Neuron (in vitro differentiated cells): ENCODE data around the gene KRT39.

ENCODE experiments used
- H2AFZ ChIP-seq: one replicate; pipeline ENCODE4 v1.6.1; 2013; ENCODE audit warnings: low read depth, mild to moderate bottlenecking, inconsistent platforms, low read length, moderate library complexity
- H3K27me3 ChIP-seq: one replicate; pipeline ENCODE4 v1.6.1; 2013; ENCODE audit warnings: low read length; ENCODE audit not compliant: insufficient read depth
- H3K36me3 ChIP-seq: one replicate; pipeline ENCODE4 v1.6.1; 2013; ENCODE audit warnings: low read length; ENCODE audit not compliant: insufficient read depth
- H3K4me1 ChIP-seq: one replicate; pipeline ENCODE4 v1.6.1; 2013; ENCODE audit warnings: low read length; ENCODE audit not compliant: insufficient read depth
- H3K4me3 ChIP-seq: 2 replicates; pipeline ENCODE4 v1.5.1; 2013; ENCODE audit warnings: mild to moderate bottlenecking, low read length, moderate library complexity
- H3K9me3 ChIP-seq: one replicate; pipeline ENCODE4 v1.6.1; 2013; ENCODE audit warnings: low read length

Gene KRT39

GRCh38 chr17:40947929-40948328 is 18.8 kb downstream of the KRT39 start:
- no peaks in the 10 kb centered on the region for H3K36me3 ChIP-seq
- no peak overlapping the region for H3K4me3 ChIP-seq
- no peak overlapping the region for H2AFZ ChIP-seq
- no peaks in the 10 kb centered on the region for H3K4me1 ChIP-seq
- H3K9me3 ChIP-seq = no peaks in the 10 kb centered on the region
- H3K27me3 ChIP-seq = peaks cover 4% of the 10 kb centered on the region

GRCh38 chr17:40945414-40945813 is 21.3 kb downstream of the KRT39 start:
- Histone ChIP-seq H3K4me3 (no peak overlapping the region), H3K27me3 (peaks cover 4% of the 10 kb centered on the region), H2AFZ (no peak overlapping the region), H3K9me3 (no peaks in the 10 kb centered on the region), H3K4me1 (no peaks in the 10 kb centered on the region), H3K36me3 (no peaks in the 10 kb centered on the region)

- Histone ChIP-seq H3K9me3 (no peaks in the 10 kb centered on the region), H3K36me3 (no peaks in the 10 kb centered on the region), H2AFZ (no peak overlapping the region), H3K4me1 (no peaks in the 10 kb centered on the region), H3K27me3 (peaks cover 2% of the 10 kb centered on the region), H3K4me3 (no peak overlapping the region)
These were observed 22.2 kb downstream of the KRT39 start for GRCh38 chr17:40944531-40944930.

- no peaks in the 10 kb centered on the region for H3K4me1 ChIP-seq
- no peaks in the 10 kb centered on the region for H3K9me3 ChIP-seq
- no peak overlapping the region for H2AFZ ChIP-seq
- H3K36me3 ChIP-seq = no peaks in the 10 kb centered on the region
- no peak overlapping the region for H3K4me3 ChIP-seq
- H3K27me3 ChIP-seq = peaks cover 2% of the 10 kb centered on the region
These were observed 24.2 kb downstream of the KRT39 start for GRCh38 chr17:40942553-40942952.

GRCh38 chr17:40940266-40940665 is 26.5 kb downstream of the KRT39 start:
- Histone ChIP-seq H3K4me3 (no peak overlapping the region), H3K36me3 (no peaks in the 10 kb centered on the region), H3K27me3 (peaks cover 2% of the 10 kb centered on the region), H3K9me3 (no peaks in the 10 kb centered on the region), H2AFZ (no peak overlapping the region), H3K4me1 (no peaks in the 10 kb centered on the region)

- H3K9me3 ChIP-seq = no peaks in the 10 kb centered on the region
- H3K36me3 ChIP-seq = no peaks in the 10 kb centered on the region
- H3K4me3 ChIP-seq = no peak overlapping the region
- H2AFZ ChIP-seq = no peak overlapping the region
- H3K4me1 ChIP-seq = no peaks in the 10 kb centered on the region
- peaks cover 2% of the 10 kb centered on the region for H3K27me3 ChIP-seq
These were observed 27.8 kb downstream of the KRT39 start for GRCh38 chr17:40938981-40939380.

GRCh38 chr17:40937384-40937819 is 29.3 kb downstream of the KRT39 start, which contains the start of gene KRT23:
Gene KRT23 (minus strand): TSS chr17:40937646. CDS start chr17:40936603, 1,043 bp downstream.
- H2AFZ ChIP-seq = no peak within 1 kb of the TSS
- peaks cover 3% of the 10 kb centered on the region for H3K4me1 ChIP-seq
- no peaks in the 10 kb centered on the region for H3K9me3 ChIP-seq
- peaks cover 5% of the 10 kb centered on the region for H3K27me3 ChIP-seq
- H3K4me3 ChIP-seq = no peak within 1 kb of the TSS
- H3K36me3 ChIP-seq = no peaks in the 10 kb centered on the region

- H3K36me3 ChIP-seq = no peaks in the 10 kb centered on the region
- no peaks in the 10 kb centered on the region for H3K9me3 ChIP-seq
- peaks cover 5% of the 10 kb centered on the region for H3K27me3 ChIP-seq
- H3K4me3 ChIP-seq = no peak overlapping the region
- no peak overlapping the region for H2AFZ ChIP-seq
- peaks cover 6% of the 10 kb centered on the region for H3K4me1 ChIP-seq
These were observed 29.8 kb downstream of the KRT39 start for GRCh38 chr17:40936976-40937375.

- Histone ChIP-seq H3K4me1 (peaks cover 6% of the 10 kb centered on the region), H3K27me3 (peaks cover 5% of the 10 kb centered on the region)
These were observed 30.2 kb downstream of the KRT39 start for GRCh38 chr17:40936437-40936971.

GRCh38 chr17:40935624-40936023 is 31.1 kb downstream of the KRT39 start:
- no peak overlapping the region for H2AFZ ChIP-seq
- no peak overlapping the region for H3K4me3 ChIP-seq
- H3K9me3 ChIP-seq = no peaks in the 10 kb centered on the region
- no peaks in the 10 kb centered on the region for H3K36me3 ChIP-seq
- peaks cover 6% of the 10 kb centered on the region for H3K4me1 ChIP-seq
- peaks cover 5% of the 10 kb centered on the region for H3K27me3 ChIP-seq

More at GRCh38 chr17:40936437-40936971, 30.2 kb downstream of the KRT39 start:
- H2AFZ ChIP-seq = no peak overlapping the region
- no peak overlapping the region for H3K4me3 ChIP-seq
- H3K36me3 ChIP-seq = no peaks in the 10 kb centered on the region
- H3K9me3 ChIP-seq = no peaks in the 10 kb centered on the region

- H2AFZ ChIP-seq = no peak overlapping the region
- H3K27me3 ChIP-seq = peaks cover 3% of the 10 kb centered on the region
- H3K4me1 ChIP-seq = peaks cover 6% of the 10 kb centered on the region
- no peaks in the 10 kb centered on the region for H3K36me3 ChIP-seq
- no peak overlapping the region for H3K4me3 ChIP-seq
- H3K9me3 ChIP-seq = no peaks in the 10 kb centered on the region
These were observed 34.1 kb downstream of the KRT39 start for GRCh38 chr17:40932608-40933007.

GRCh38 chr17:40931311-40931710 is 35.4 kb downstream of the KRT39 start:
- Histone ChIP-seq H3K9me3 (no peaks in the 10 kb centered on the region), H3K27me3 (peaks cover 3% of the 10 kb centered on the region), H2AFZ (no peak overlapping the region), H3K4me1 (peaks cover 6% of the 10 kb centered on the region), H3K4me3 (no peak overlapping the region), H3K36me3 (no peaks in the 10 kb centered on the region)

GRCh38 chr17:40926341-40926740 is 40.4 kb downstream of the KRT39 start:
- Histone ChIP-seq H3K9me3 (no peaks in the 10 kb centered on the region), H3K4me1 (no peaks in the 10 kb centered on the region), H3K4me3 (no peak overlapping the region), H3K36me3 (no peaks in the 10 kb centered on the region), H3K27me3 (no peaks in the 10 kb centered on the region), H2AFZ (no peak overlapping the region)

GRCh38 chr17:40922239-40922638 is 44.5 kb downstream of the KRT39 start:
- Histone ChIP-seq H3K4me1 (no peaks in the 10 kb centered on the region), H3K4me3 (no peak overlapping the region), H3K27me3 (no peaks in the 10 kb centered on the region), H3K36me3 (no peaks in the 10 kb centered on the region), H3K9me3 (no peaks in the 10 kb centered on the region), H2AFZ (no peak overlapping the region)
